Endothelial cell of umbilical vein (primary cell): ENCODE results near the gene SPSB1.

Experiments used
- EZH2 ChIP-seq: IDR thresholded peaks from 2 replicates; pipeline ENCODE4 v1.6.1; 2012; ENCODE audit warnings: borderline replicate concordance, low read depth, mild to moderate bottlenecking, moderate library complexity, low read length, inconsistent platforms; ENCODE audit not compliant: severe bottlenecking
- FOS ChIP-seq: IDR thresholded peaks from 2 replicates; pipeline ENCODE4 v1.6.1; 2011; ENCODE audit warnings: mild to moderate bottlenecking, low read length, moderate library complexity, borderline replicate concordance; ENCODE audit not compliant: insufficient read depth
- GATA2 ChIP-seq: IDR thresholded peaks from 2 replicates; pipeline ENCODE4 v1.7.0; 2011; ENCODE audit warnings: low read depth, mild to moderate bottlenecking, moderate library complexity, mixed read lengths, low read length; ENCODE audit not compliant: insufficient read length, insufficient read depth
- MAX ChIP-seq: IDR thresholded peaks from 2 replicates; pipeline ENCODE4 v1.6.1; 2011; ENCODE audit not compliant: insufficient read depth, insufficient read length
- POLR2A ChIP-seq: IDR thresholded peaks from 2 replicates; pipeline ENCODE4 v1.6.1; 2012; ENCODE audit warnings: low read depth, mild to moderate bottlenecking, control low read depth, low read length
- POLR2AphosphoS5 ChIP-seq: IDR thresholded peaks from 2 replicates; pipeline ENCODE4 v1.6.1; 2012; ENCODE audit warnings: low read depth, mild to moderate bottlenecking, control low read depth, low read length, moderate library complexity; ENCODE audit not compliant: insufficient read depth
- TF ChIP-seq, protein P1 (sequence below), 2 donors: IDR thresholded peaks; 1 replicate in 1 of 2; 2 replicates in 1 of 2; pipeline ENCODE4 v1.5.1; 2011; ENCODE audit warnings: low read length in 2 of 2, mild to moderate bottlenecking in 2 of 2, moderate library complexity in 2 of 2, control low read depth in 1 of 2, inconsistent platforms in 1 of 2, low read depth in 1 of 2; ENCODE audit not compliant: insufficient read depth in 1 of 2; ENCODE audit errors: extremely low read depth in 1 of 2

GRCh38 chr1:9244501-9245229 lies 48.0 kb upstream of the SPSB1 start:
- TF ChIP-seq EZH2 (no peak), POLR2AphosphoS5 (no peak), POLR2A (no peak), FOS (no peak), MAX (no peak), GATA2 (no peak)
- TF ChIP-seq, protein P1, sequence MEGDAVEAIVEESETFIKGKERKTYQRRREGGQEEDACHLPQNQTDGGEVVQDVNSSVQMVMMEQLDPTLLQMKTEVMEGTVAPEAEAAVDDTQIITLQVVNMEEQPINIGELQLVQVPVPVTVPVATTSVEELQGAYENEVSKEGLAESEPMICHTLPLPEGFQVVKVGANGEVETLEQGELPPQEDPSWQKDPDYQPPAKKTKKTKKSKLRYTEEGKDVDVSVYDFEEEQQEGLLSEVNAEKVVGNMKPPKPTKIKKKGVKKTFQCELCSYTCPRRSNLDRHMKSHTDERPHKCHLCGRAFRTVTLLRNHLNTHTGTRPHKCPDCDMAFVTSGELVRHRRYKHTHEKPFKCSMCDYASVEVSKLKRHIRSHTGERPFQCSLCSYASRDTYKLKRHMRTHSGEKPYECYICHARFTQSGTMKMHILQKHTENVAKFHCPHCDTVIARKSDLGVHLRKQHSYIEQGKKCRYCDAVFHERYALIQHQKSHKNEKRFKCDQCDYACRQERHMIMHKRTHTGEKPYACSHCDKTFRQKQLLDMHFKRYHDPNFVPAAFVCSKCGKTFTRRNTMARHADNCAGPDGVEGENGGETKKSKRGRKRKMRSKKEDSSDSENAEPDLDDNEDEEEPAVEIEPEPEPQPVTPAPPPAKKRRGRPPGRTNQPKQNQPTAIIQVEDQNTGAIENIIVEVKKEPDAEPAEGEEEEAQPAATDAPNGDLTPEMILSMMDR (IDR thresholded peaks at IDR 0.05; ENCODE audit: extremely low read depth in 1 of 2, insufficient read depth in 1 of 2, low read depth in 1 of 2, low read length in 2 of 2), result no peak
